Kasumi-1 (cell line): ENCODE measurements around the gene RWDD4.
A peak's percentile ranks its signal among the peaks of the same experiment; 100 is the strongest.
"Not testable (repeated sequence)": the region's sequence is repeated elsewhere in the genome, so short reads cannot be mapped to it uniquely, and the experiment has no call there.

ENCODE experiments used
- DNase-seq, 2 experiments: peaks; one replicate each; lab custom pipeline; 2025; lab: John Stamatoyannopoulos, UW

Gene RWDD4

GRCh38 chr4:183635741-183636140, 23.2 kb downstream of the RWDD4 start:
- no peak for DNase-seq

- no peak for DNase-seq
These were observed 23.7 kb downstream of the RWDD4 start for GRCh38 chr4:183635321-183635720.

DNA sequence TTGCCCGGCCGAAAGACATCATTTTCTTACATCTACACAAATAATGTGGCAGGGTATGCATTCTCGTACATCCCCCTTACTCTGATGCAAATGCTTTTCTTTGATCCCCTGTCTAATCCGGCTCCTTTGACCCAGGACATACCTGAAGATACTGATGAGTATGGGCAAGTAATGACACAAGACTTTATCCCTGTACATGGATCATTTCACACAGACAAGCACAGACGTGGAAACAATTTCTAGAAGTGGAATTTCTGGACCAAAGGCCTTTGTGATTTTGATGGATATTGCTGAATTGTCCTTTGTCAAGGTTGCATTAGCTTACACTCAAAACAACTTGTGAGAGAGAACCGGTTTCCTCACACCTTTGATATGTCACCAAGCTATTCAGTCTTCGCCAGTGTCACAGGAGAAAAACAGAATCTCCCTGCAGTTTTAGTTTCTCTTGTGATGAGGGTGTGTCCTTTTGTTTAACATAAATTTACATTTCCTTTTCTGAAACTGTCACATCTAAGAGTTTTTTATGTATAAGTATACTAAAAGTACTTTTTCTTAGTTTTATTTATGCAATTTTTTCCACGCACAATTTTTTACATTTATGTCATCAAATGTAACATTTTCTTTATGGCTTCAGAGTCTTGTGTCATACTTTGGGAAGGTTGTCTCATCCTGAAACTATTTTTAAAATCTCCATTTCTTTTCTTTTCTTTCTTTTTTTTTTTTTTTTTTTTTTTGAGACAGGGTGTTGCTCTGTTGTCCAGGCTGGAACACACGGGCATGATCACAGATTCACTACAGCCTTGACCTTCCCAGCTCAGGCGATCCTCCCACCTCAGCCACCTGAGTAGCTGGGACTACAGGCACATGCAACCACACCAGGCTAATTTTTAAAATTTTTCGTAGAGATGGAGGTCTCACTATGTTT, 25.2 kb downstream of the RWDD4 start:
- no peak for DNase-seq

GRCh38 chr4:183632689-183633088, 26.3 kb downstream of the RWDD4 start:
- no peak for DNase-seq

- DNase-seq = no peak
These were observed 27.3 kb downstream of the RWDD4 start for GRCh38 chr4:183631577-183632198.

- DNase-seq = no peak
These were observed 30.9 kb downstream of the RWDD4 start for GRCh38 chr4:183627979-183628588.

GRCh38 chr4:183627286-183627685, 31.7 kb downstream of the RWDD4 start:
- not testable (repeated sequence) for DNase-seq

GRCh38 chr4:183626168-183626567, 32.8 kb downstream of the RWDD4 start:
- no peak for DNase-seq

- DNase-seq = no peak
These were observed 34.4 kb downstream of the RWDD4 start for GRCh38 chr4:183624548-183624947.

DNA sequence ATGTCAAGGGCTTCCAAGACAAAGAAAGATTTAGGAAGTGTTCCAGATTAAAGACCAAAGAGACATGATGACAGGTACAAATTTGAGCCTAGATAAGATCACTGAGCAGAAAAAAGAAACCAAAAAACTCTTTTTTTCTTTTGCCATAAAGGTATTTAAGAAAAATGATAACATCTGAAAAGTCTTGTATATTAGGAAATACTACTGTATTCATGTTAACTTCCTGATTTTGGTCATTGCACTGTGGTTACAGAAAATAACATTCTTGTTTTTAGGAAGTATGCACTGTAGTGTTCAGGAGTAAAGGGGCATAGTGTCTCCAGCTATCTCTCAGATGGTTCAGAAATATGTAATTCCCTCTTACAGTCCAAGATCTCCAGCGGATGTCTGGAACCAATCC, 37.1 kb downstream of the RWDD4 start:
- DNase-seq = peak; percentile 88 to 90

- no peak for DNase-seq
These were observed 38.6 kb downstream of the RWDD4 start for GRCh38 chr4:183620421-183620820.

DNA sequence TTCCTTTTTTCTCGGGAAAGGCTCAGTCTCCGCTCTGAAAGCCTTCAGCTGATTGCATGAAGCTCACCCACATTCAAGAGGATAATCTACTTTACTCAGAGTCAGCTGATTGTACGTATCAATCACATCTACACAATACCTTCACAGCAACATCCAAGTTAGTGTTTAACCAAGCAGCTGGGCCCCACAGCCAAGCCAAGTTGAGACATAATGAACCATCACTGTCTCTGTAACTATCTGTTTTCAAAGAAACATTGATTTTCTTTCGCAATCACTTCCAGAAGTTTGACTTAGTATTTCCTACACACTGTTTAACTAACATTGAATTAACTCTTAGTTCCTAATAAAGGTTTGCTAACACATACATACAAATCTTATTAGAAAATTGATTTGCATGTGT, 40.3 kb downstream of the RWDD4 start:
- DNase-seq = no peak

- DNase-seq = no peak
These were observed 41.9 kb downstream of the RWDD4 start for GRCh38 chr4:183617075-183617474.

DNA sequence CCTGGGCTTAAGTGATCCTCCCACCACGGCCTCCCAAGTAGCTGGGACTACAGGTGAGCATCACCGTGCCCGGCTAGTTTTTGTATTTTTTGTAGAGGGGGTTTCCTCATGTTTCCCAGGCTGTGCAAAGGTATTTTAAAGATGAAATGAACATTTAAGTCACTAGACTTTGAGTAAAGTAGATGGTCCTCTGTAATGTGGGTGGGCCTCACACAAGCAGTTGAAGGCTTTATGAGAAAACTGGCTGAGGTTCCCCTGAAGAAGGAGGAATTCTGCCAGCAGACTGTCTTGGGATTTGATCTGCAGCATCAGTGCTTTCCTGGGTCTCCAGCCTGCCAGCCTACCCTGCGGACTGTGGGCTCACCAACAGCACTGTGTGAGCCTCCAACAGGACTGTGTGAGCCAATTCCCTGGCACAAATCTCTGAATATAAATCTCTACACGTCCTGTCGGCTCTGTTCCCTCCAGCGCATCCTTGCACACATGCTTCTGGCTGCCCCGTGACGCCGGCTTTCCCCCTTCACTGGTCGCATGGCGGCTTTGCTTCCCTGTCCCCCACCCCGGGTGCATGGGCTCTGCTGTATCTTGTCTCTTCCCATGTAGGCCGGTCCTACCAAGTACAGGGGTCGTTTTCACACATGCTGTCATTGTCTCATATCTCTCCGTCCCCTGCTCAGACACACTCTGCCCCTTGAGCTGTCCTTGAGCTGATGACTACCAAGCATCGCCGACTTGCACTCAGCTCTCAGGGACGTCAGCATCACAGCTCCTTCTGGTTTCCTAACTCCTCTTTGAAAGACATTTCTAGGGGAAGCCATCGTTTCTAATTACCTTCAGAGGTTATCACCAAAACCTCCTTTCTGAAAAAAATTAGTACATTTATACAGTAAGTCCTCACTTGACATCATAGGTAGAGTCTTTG, 46.4 kb downstream of the RWDD4 start:
- no peak for DNase-seq

DNA sequence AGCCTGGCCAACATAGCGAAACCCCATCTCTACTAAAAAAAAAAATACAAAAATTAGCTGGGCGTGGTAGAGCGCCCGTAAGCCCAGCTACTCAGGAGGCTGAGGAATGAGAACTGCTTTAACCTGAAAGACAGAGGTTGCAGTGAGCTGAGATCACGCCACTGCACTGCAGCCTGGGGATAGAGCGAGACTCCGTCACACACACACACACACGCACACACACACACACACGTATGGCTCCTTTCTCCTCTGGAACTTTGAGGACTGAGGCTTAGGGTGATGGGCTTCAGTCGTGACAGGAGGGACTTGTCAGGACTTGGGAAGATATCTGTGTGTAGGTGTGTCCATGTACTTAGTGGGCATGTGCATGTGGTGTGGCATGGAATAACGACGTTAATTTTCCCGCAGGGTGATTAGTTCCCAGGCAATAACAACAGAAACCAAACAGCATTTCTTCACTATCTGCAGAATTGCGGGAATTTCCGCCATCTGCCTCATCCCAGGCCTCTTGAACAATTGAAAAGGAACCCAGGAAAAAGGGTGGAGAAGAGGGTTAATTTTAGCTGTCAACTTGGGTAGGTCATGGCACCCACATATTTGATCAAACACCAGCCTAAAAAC, 47.7 kb downstream of the RWDD4 start:
- no peak for DNase-seq

DNA sequence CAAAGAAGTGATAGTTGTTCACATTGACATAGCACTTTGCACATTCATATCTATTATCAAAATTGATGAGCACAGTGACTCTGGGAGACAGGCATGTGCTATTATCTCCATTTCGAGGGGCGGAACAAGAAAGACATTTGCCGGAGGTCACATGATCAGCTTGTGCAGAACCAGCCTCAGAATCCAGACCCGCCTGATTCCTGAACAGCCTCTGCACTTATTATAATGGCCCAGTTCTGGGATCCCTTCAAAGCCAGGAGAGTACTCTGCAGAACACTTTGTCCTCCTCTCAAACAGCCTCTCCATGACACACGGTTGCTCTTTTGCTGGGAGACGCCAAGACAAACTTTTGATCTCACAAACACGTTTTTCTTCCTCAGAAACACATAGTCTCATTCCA, 48.4 kb downstream of the RWDD4 start:
- DNase-seq = no peak

DNA sequence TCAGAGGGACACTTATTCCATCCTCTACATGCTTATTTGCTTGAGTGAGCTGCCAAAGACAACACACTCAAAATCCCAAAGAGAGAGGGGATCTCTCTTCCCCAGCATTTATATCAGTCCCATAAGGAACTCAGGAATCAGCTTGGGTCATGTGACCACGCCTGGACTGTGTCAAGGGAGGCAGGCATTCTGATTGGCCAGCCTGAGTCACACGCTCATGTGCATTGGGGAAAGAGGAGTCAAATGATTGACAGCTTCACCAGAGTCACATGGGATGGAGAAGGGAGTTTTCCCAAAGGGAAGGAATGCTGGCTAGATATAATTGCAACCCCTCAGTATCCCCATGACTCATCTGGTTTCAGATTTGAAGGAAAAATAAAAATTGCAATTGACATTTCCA, 49.0 kb downstream of the RWDD4 start:
- DNase-seq = no peak

GRCh38 chr4:183609151-183609550, 49.8 kb downstream of the RWDD4 start:
- no peak for DNase-seq

- DNase-seq = no peak
These were observed 51.1 kb downstream of the RWDD4 start for GRCh38 chr4:183607894-183608293.

DNA sequence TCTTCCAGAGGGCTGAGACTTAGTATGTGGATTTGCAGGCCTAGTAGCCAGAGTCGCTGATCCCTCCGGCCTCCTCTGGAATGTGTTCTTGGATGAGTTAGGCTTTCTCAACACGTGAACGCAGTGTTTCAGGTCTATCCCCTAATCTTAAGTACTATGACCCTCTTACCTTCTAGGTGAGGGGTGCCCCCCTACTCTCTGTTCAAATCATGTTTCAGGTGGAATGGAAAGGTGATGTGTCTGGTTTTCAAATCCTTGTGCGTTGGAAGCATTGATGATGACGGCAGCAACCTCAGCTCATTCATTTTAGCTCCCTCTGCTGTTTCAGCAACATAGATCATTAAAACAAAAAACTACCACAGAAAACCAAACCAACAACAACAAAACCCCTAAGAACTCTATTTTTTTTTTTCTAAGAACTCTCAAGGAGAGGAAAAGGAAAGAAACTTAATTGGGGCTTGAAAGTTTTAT, 56.4 kb downstream of the RWDD4 start:
- no peak for DNase-seq

- DNase-seq = no peak
These were observed 57.6 kb downstream of the RWDD4 start for GRCh38 chr4:183601381-183601780.
